CD8-positive, alpha-beta memory T cell (primary cell): ENCODE data around the gene RBM47. TPM values are rescaled to one million over a fixed set of nuclear protein-coding genes. Genes with fewer than 3 reads are reported as not detected.

Experiments used
- CTCF ChIA-PET: fragments of 350-600 bp; sonication (Branson Sonifier 250); formaldehyde crosslinking; loops from one replicate; lab custom pipeline; 2021; ENCODE audit warnings: antibody characterized with exemption; lab: Charles Lee
- POLR2A ChIA-PET: fragments of 350-600 bp; sonication (Branson Sonifier 250); formaldehyde crosslinking; loops from one replicate; lab custom pipeline; 2021; ENCODE audit warnings: antibody characterized with exemption; lab: Charles Lee
- DNase-seq, 5 donors: peaks; one replicate each; pipeline versions ENCODE4 v3.0.0 to v3.0.0-alpha.2; 2020 to 2022; ENCODE audit warnings: mixed read lengths in 1 of 5
- H3K27ac ChIP-seq: one replicate; pipeline ENCODE4 v1.7.0; 2013; ENCODE audit warnings: low read depth, mild to moderate bottlenecking, low read length, moderate library complexity
- H3K27me3 ChIP-seq: 2 replicates; pipeline ENCODE4 v1.7.0; 2013; ENCODE audit warnings: low read length, mild to moderate bottlenecking; ENCODE audit not compliant: insufficient read depth, poor library complexity, severe bottlenecking
- H3K36me3 ChIP-seq: 2 replicates; pipeline ENCODE4 v1.7.0; 2013; ENCODE audit warnings: mild to moderate bottlenecking, low read length, moderate library complexity; ENCODE audit not compliant: insufficient read depth
- H3K4me1 ChIP-seq: 2 replicates; pipeline ENCODE4 v1.7.0; 2013; ENCODE audit warnings: mild to moderate bottlenecking, low read length, moderate library complexity; ENCODE audit not compliant: insufficient read depth
- H3K4me3 ChIP-seq: 2 replicates; pipeline ENCODE4 v1.7.0; 2013; ENCODE audit warnings: mild to moderate bottlenecking, low read length
- H3K9me3 ChIP-seq: 2 replicates; pipeline ENCODE4 v1.7.0; 2013; ENCODE audit warnings: mild to moderate bottlenecking, low read length
- H3K27ac Mint-ChIP-seq, 8 donors: one replicate each; pipeline ENCODE4 v1.8.0; 2020 to 2021; ENCODE audit warnings: mixed read lengths in 8 of 8, mild to moderate bottlenecking in 6 of 8, inconsistent platforms in 3 of 8, moderate library complexity in 3 of 8
- H3K27me3 Mint-ChIP-seq, 2 donors: one replicate each; pipeline ENCODE4 v1.8.0; 2020 to 2021; ENCODE audit warnings: mixed read lengths in 2 of 2, mild to moderate bottlenecking in 1 of 2, moderate library complexity in 1 of 2
- H3K36me3 Mint-ChIP-seq, 3 donors: one replicate each; pipeline ENCODE4 v1.8.0; 2020 to 2021; ENCODE audit warnings: mixed read lengths in 3 of 3, inconsistent platforms in 1 of 3, mild to moderate bottlenecking in 1 of 3
- H3K4me1 Mint-ChIP-seq, 3 donors: one replicate each; pipeline ENCODE4 v1.8.0; 2020 to 2021; ENCODE audit warnings: mixed read lengths in 3 of 3, inconsistent platforms in 1 of 3, mild to moderate bottlenecking in 1 of 3
- H3K4me3 Mint-ChIP-seq, 7 donors: one replicate each; pipeline ENCODE4 v1.8.0; 2020 to 2021; ENCODE audit warnings: mixed read lengths in 7 of 7, mild to moderate bottlenecking in 6 of 7, moderate library complexity in 4 of 7, inconsistent platforms in 2 of 7
- H3K9me3 Mint-ChIP-seq, 5 donors: one replicate each; pipeline ENCODE4 v1.8.0; 2020 to 2022; ENCODE audit warnings: mixed read lengths in 5 of 5, mild to moderate bottlenecking in 3 of 5, moderate library complexity in 2 of 5, inconsistent platforms in 1 of 5
- polyA plus RNA-seq: library from polyadenylated mRNA; unstranded; fragments of 300-500 nt; fragmentation: Illumina TruSeq; gene quantifications from one replicate; pipeline ENCODE4 v1.2.3, GENCODE V29; 2021
- total RNA-seq, 2 experiments: library from RNA; stranded (reverse); gene quantifications; one replicate each; pipeline ENCODE4 v1.2.3, GENCODE V29; 2021

The RBM47 gene
- total and polyA plus RNA-seq, 3 experiments from 2014 or later = 1.1 to 1.4 TPM; not detected in 1

GRCh38 chr4:40375620-40376019, 254.0 kb downstream of the RBM47 start:
- H3K9me3 Mint-ChIP-seq = no peaks in the 10 kb centered on the region
- H3K27ac Mint-ChIP-seq = no peak overlapping the region
- H3K9me3 ChIP-seq = no peaks in the 10 kb centered on the region
- H3K36me3 ChIP-seq = no peaks in the 10 kb centered on the region
- H3K36me3 Mint-ChIP-seq = no peaks in the 10 kb centered on the region
- H3K4me1 ChIP-seq = no peaks in the 10 kb centered on the region
- ChIA-PET CTCF (no interaction called here), POLR2A (no interaction called here)
- H3K27me3 ChIP-seq = no peaks in the 10 kb centered on the region
- no peak for DNase-seq
- no peak overlapping the region for H3K4me3 ChIP-seq
- H3K4me3 Mint-ChIP-seq = no peak overlapping the region
- H3K27ac ChIP-seq = no peak overlapping the region
- H3K4me1 Mint-ChIP-seq = no peaks in the 10 kb centered on the region
- peaks cover 3 to 4% of the 10 kb centered on the region in 2 donors for H3K27me3 Mint-ChIP-seq

DNA sequence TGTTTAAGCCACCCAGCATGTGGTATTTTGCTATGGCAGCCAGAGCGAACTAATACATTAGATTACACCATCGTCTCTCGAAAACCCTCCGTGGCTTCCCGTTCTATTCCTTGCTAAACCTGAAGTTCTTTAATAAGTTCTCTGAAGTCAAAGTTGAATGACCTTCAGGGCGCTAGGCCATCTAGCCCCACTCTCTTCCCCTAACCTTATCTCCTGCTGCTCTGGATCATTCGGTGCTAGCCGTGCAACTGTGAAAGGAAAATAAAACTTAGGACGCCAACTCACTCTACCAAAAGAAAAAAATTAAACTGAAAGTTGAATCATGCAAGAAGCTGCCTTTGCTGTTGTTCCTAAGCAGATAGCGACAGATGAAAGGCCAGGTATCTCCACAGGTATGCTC, 254.6 kb downstream of the RBM47 start:
- DNase-seq = no peak
- POLR2A ChIA-PET = no interaction called here
- Histone ChIP-seq H3K9me3 (no peaks in the 10 kb centered on the region), H3K36me3 (no peaks in the 10 kb centered on the region), H3K27ac (no peak overlapping the region), H3K27me3 (no peaks in the 10 kb centered on the region), H3K4me3 (no peak overlapping the region), H3K4me1 (no peaks in the 10 kb centered on the region)
- no peak overlapping the region for H3K4me3 Mint-ChIP-seq
- no peaks in the 10 kb centered on the region for H3K36me3 Mint-ChIP-seq
- CTCF ChIA-PET = no interaction called here
- peaks cover 3 to 4% of the 10 kb centered on the region in 2 donors for H3K27me3 Mint-ChIP-seq
- no peak overlapping the region for H3K27ac Mint-ChIP-seq
- H3K9me3 Mint-ChIP-seq = no peaks in the 10 kb centered on the region
- no peaks in the 10 kb centered on the region for H3K4me1 Mint-ChIP-seq

DNA sequence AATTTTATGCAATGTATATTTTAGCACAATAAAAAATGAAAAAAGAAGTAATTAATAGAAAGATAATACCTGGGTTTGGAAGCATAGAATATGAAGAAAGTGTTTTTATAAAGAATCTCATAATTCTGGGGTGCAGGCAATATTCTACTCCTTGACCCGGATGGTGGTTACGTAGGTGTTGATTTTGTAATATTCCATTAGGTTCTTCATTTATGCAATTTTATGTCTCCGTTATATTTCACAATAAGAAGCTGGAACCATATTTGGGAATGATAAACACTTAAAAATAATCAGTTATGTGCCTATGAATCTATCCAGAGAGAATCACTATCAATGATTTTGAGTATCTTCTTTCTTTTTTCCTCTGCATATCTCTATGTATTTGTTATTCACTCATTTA, 256.0 kb downstream of the RBM47 start:
- peaks cover under 1 to 4% of the 10 kb centered on the region in 2 donors for H3K27me3 Mint-ChIP-seq
- no peak overlapping the region for H3K27ac Mint-ChIP-seq
- no peaks in the 10 kb centered on the region for H3K36me3 Mint-ChIP-seq
- Histone ChIP-seq H3K9me3 (no peaks in the 10 kb centered on the region), H3K27me3 (no peaks in the 10 kb centered on the region), H3K36me3 (no peaks in the 10 kb centered on the region), H3K27ac (no peak overlapping the region), H3K4me3 (no peak overlapping the region), H3K4me1 (no peaks in the 10 kb centered on the region)
- ChIA-PET POLR2A (no interaction called here), CTCF (no interaction called here)
- H3K9me3 Mint-ChIP-seq = no peaks in the 10 kb centered on the region
- H3K4me3 Mint-ChIP-seq = no peak overlapping the region
- no peaks in the 10 kb centered on the region for H3K4me1 Mint-ChIP-seq
- DNase-seq = no peak

Other genes starting within 250 kb of the RBM47 start
- gene NSUN7, start 120.1 kb upstream of the RBM47 start, total RNA-seq = not detected
- not detected for gene NSUN7, start 120.1 kb upstream of the RBM47 start, polyA plus RNA-seq